Measurements from ENCODE around the gene TSPO. TPM values are rescaled to one million over a fixed set of nuclear protein-coding genes. Genes with fewer than 3 reads are reported as not detected.
A peak's percentile ranks its signal among the peaks of the same experiment; 100 is the strongest.
"Not testable (repeated sequence)": the region's sequence is repeated elsewhere in the genome, so short reads cannot be mapped to it uniquely, and the experiment has no call there.

TSPO gene
- total RNA-seq, 1 experiment from 2014 or later: 532 TPM

- DNase-seq (ENCODE audit: low spot score): no peak
These were observed 19.4 kb upstream of the TSPO start for GRCh38 chr22:43131773-43132501.

- no peak for DNase-seq (ENCODE audit: low spot score)
These were observed 18.0 kb upstream of the TSPO start for GRCh38 chr22:43133401-43133800.

GRCh38 chr22:43134553-43134952, 16.8 kb upstream of the TSPO start:
- DNase-seq (ENCODE audit: low spot score): no peak

- DNase-seq (ENCODE audit: low spot score): no peak
These were observed 15.8 kb upstream of the TSPO start for GRCh38 chr22:43135565-43135964.

- no peak for DNase-seq (ENCODE audit: low spot score)
These were observed 15.1 kb upstream of the TSPO start for GRCh38 chr22:43136255-43136654.

GRCh38 chr22:43136801-43137200, 14.6 kb upstream of the TSPO start:
- no peak for DNase-seq (ENCODE audit: low spot score)

- peak; percentile 59 for DNase-seq (ENCODE audit: low spot score)
These were observed 8.3 kb upstream of the TSPO start, which contains the start of gene MCAT for GRCh38 chr22:43142880-43143562. MCAT (minus strand) TSS chr22:43143398; CDS start chr22:43143348, 50 bp downstream.

- no peak for DNase-seq (ENCODE audit: low spot score)
These were observed 6.4 kb upstream of the TSPO start for GRCh38 chr22:43144949-43145348.

GRCh38 chr22:43145371-43145770, 6.0 kb upstream of the TSPO start:
- DNase-seq (ENCODE audit: low spot score): not testable (repeated sequence)

GRCh38 chr22:43146332-43146731, 5.0 kb upstream of the TSPO start:
- not testable (repeated sequence) for DNase-seq (ENCODE audit: low spot score)

GRCh38 chr22:43147821-43148220, 3.5 kb upstream of the TSPO start:
- no peak for DNase-seq (ENCODE audit: low spot score)

GRCh38 chr22:43148581-43148980, 2.8 kb upstream of the TSPO start:
- no peak for DNase-seq (ENCODE audit: low spot score)

- DNase-seq (ENCODE audit: low spot score): no peak
These were observed 590 bp upstream of the TSPO start for GRCh38 chr22:43150731-43151206.

- DNase-seq (ENCODE audit: low spot score): no peak
These were observed 621 bp downstream of the TSPO start for GRCh38 chr22:43152003-43152356.

- peak; percentile 54 for DNase-seq (ENCODE audit: low spot score)
These were observed 1.2 kb downstream of the TSPO start for GRCh38 chr22:43152357-43153071.

- DNase-seq (ENCODE audit: low spot score): no peak
These were observed 2.5 kb downstream of the TSPO start for GRCh38 chr22:43153899-43154298.

- peak; percentile 35 for DNase-seq (ENCODE audit: low spot score)
These were observed 3.7 kb downstream of the TSPO start for GRCh38 chr22:43154887-43155536.

GRCh38 chr22:43155789-43156188, 4.4 kb downstream of the TSPO start:
- DNase-seq (ENCODE audit: low spot score): no peak

- DNase-seq (ENCODE audit: low spot score): no peak
These were observed 5.1 kb downstream of the TSPO start for GRCh38 chr22:43156413-43156812.

GRCh38 chr22:43157874-43158546, 6.7 kb downstream of the TSPO start:
- DNase-seq (ENCODE audit: low spot score): no peak

GRCh38 chr22:43158778-43159483, 7.6 kb downstream of the TSPO start:
- no peak for DNase-seq (ENCODE audit: low spot score)
